HepG2 (cell line): ENCODE results near the gene MBD5. TPM values are rescaled to one million over a fixed set of nuclear protein-coding genes. Genes with fewer than 3 reads are reported as not detected.

ENCODE experiments used
- CENPT ChIP-seq: sonication (generic); formaldehyde crosslinking; IDR thresholded peaks from 2 replicates; pipeline ENCODE4 v1.8.0; 2022; ENCODE audit warnings: low read depth, mild to moderate bottlenecking, moderate library complexity, missing genetic modification reagents
- CENPX ChIP-seq: sonication (generic); formaldehyde crosslinking; IDR thresholded peaks from 2 replicates; pipeline ENCODE4 v1.9.0; 2021; ENCODE audit warnings: mild to moderate bottlenecking, missing genetic modification reagents, moderate library complexity
- DRAP1 ChIP-seq: IDR thresholded peaks from 2 replicates; pipeline ENCODE4 v1.6.1; 2016; ENCODE audit warnings: missing genetic modification reagents, missing compliant biosample characterization
- NR2F6 ChIP-seq, 2 experiments: IDR thresholded peaks; 2 replicates each; pipeline ENCODE4 v1.6.1; 2016; ENCODE audit warnings: antibody characterized with exemption in 1 of 2, mild to moderate bottlenecking in 1 of 2
- STAG1 ChIP-seq: sonication (generic); formaldehyde crosslinking; IDR thresholded peaks from 2 replicates; pipeline ENCODE4 v1.4.0; 2020; ENCODE audit warnings: missing genetic modification reagents
- ZBTB34 ChIP-seq: sonication (generic); formaldehyde crosslinking; IDR thresholded peaks from 2 replicates; pipeline ENCODE4 v1.8.0; 2022; ENCODE audit warnings: mild to moderate bottlenecking, missing genetic modification reagents
- ZNF407 ChIP-seq: sonication (generic); formaldehyde crosslinking; IDR thresholded peaks from one replicate; pipeline ENCODE4 v1.5.1; 2020; ENCODE audit warnings: mild to moderate bottlenecking, missing genetic modification reagents; ENCODE audit errors: not compliant biosample characterization
- ZNF558 ChIP-seq: sonication (generic); formaldehyde crosslinking; IDR thresholded peaks from 2 replicates; pipeline ENCODE4 v1.9.0; 2022; ENCODE audit warnings: mild to moderate bottlenecking, missing genetic modification reagents, borderline replicate concordance
- ZNF646 ChIP-seq: sonication (generic); formaldehyde crosslinking; IDR thresholded peaks from 2 replicates; pipeline ENCODE4 v1.9.0; 2021; ENCODE audit warnings: mild to moderate bottlenecking, missing genetic modification reagents
- ZNF674 ChIP-seq: sonication (generic); formaldehyde crosslinking; IDR thresholded peaks from 2 replicates; pipeline ENCODE4 v1.5.0; 2020; ENCODE audit warnings: low read depth, mild to moderate bottlenecking, missing genetic modification reagents
- polyA plus RNA-seq, 8 experiments: library from polyadenylated mRNA; depleted of rRNA in 3 of 8; stranded (reverse) in 7 of 8; unstranded in 1 of 8; fragments of >200 nt; fragmentation: Illumina TruSeq in 4 of 8; extraction: Trizol in 4 of 8; gene quantifications; 2 replicates each; pipeline versions ENCODE4 v1.2.1 to v1.2.3, GENCODE V29; 2011 to 2016; ENCODE audit warnings: low read depth in 4 of 8, missing spikeins in 1 of 8, mixed read lengths in 1 of 8; ENCODE audit not compliant: insufficient read depth in 1 of 8
- total RNA-seq, 5 experiments: library from RNA; depleted of rRNA; stranded (reverse); fragments of >200 nt; fragmentation: Illumina TruSeq; extraction: Trizol; gene quantifications; 2 replicates each; pipeline ENCODE4 v1.2.3, GENCODE V29; 2016; ENCODE audit warnings: low read depth in 1 of 5

The MBD5 gene
- total and polyA plus RNA-seq, 2 of the 13 experiments (the other 11 are each of a cell fraction or from before 2014, with no cell fraction given), result 13.5 to 26.4 TPM

GRCh38 chr2:148020111-148021058 is 506 bp upstream of the MBD5 start, which contains the start of gene ORC4 (continued):
- TF ChIP-seq ZNF674 (no peak; the same call in 1 of the 2 replicates), ZNF646 (CRISPR knock-in tag) (peak; percentile 70; the same call in 1 of the 2 replicates), CENPT (CRISPR knock-in tag) (peak; percentile 86; the same call in 1 of the 2 replicates), ZNF407 (peak; percentile 94), ZBTB34 (CRISPR knock-in tag) (peak; percentile 90), NR2F6 (IDR thresholded peaks at IDR 0.05) (no peak), NR2F6 (CRISPR knock-in tag; IDR thresholded peaks at IDR 0.05) (peak; percentile 36; the same call in 1 of the 2 replicates), DRAP1 (CRISPR knock-in tag) (peak; percentile 75), STAG1 (peak; percentile 49), ZNF558 (CRISPR knock-in tag) (0 out of 2 replicates have a peak, but pooled peaks have one; percentile 81), CENPX (no peak)
